Measurements from ENCODE around the gene OST4. TPM values are rescaled to one million over a fixed set of nuclear protein-coding genes. Genes with fewer than 3 reads are reported as not detected.
"Not testable (repeated sequence)": the region's sequence is repeated elsewhere in the genome, so short reads cannot be mapped to it uniquely, and the experiment has no call there.

OST4 gene
- total RNA-seq, 1 donor from 2014 or later: 395 TPM

DNA sequence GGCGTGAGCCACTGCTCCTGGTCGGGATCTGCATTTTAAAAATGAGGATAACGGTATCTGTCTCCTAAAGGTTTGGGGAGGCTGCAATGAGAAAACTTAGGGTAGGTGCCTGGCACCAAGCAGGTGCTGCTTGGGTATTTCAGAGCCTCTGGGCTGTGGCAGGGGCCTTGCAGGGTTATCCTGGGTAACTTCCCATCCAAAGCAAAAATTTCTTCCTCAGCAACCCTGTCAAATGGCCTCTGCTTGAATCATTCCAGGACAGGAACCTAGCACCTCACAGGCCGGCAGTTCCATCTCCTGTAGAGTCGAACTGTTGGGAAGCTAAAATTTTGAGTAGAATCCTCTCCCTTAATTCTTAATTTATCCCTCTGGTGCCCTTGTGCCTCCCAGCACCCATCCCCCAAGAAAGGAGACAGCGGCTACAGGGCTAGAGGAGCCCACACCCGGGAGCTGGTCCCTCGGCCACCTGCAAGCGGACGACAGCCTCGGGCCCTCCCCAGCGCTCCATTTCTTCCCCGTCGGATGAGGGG is 46.6 kb upstream of the OST4 start:
- peaks cover 2% of the 10 kb centered on the region for H3K9me3 ChIP-seq (ENCODE audit: insufficient read depth, low read depth, low read length)
- H3K36me3 Mint-ChIP-seq (ENCODE audit: low read depth, unreplicated experiment): peaks cover 6% of the 10 kb centered on the region
- no peak overlapping the region for H3K27ac ChIP-seq (ENCODE audit: low read depth, low read length)
- no peak overlapping the region for H3K27ac Mint-ChIP-seq (ENCODE audit: unreplicated experiment)
- FAIRE-seq: no peak
- peak overlapping the region; percentile 85 for H2AFZ ChIP-seq (ENCODE audit: low read depth, low read length)
- H3K9ac ChIP-seq (ENCODE audit: low read length): no peak overlapping the region
- TF ChIP-seq CTCF (IDR thresholded peaks at IDR 0.05; ENCODE audit: insufficient read depth, low read depth, low read length) (no peak), EZH2 (IDR thresholded peaks at IDR 0.05; ENCODE audit: insufficient read depth, low read length) (peak; percentile 15)
- peaks cover 9% of the 10 kb centered on the region for H3K9me3 Mint-ChIP-seq (ENCODE audit: unreplicated experiment)
- H3K4me3 ChIP-seq (ENCODE audit: insufficient read depth, low read depth, low read length): peak overlapping the region; percentile 61
- no peaks in the 10 kb centered on the region for H3K79me2 ChIP-seq (ENCODE audit: insufficient read depth, low read length)
- H3K36me3 ChIP-seq (ENCODE audit: insufficient read depth, low read length): no peaks in the 10 kb centered on the region
- H3K4me1 Mint-ChIP-seq (ENCODE audit: low read depth, unreplicated experiment): no peaks in the 10 kb centered on the region
- no peaks in the 10 kb centered on the region for H4K20me1 ChIP-seq (ENCODE audit: insufficient read depth, low read length)
- DNase-seq (ENCODE audit: low read depth): no peak
- H3K4me3 Mint-ChIP-seq (ENCODE audit: unreplicated experiment): peak overlapping the region; percentile 64
- peaks cover 10% of the 10 kb centered on the region for H3K4me1 ChIP-seq (ENCODE audit: insufficient read depth, low read length)
- peaks cover 43% of the 10 kb centered on the region for H3K27me3 ChIP-seq (ENCODE audit: insufficient read depth, low read length)
- H3K27me3 Mint-ChIP-seq (ENCODE audit: low read depth, unreplicated experiment): peaks cover 63% of the 10 kb centered on the region
- peak overlapping the region; percentile 92 for H3K4me2 ChIP-seq (ENCODE audit: low read length)

GRCh38 chr2:27115519-27115918 is 44.1 kb upstream of the OST4 start:
- H3K9me3 ChIP-seq (ENCODE audit: insufficient read depth, low read depth, low read length): peaks cover 2% of the 10 kb centered on the region
- peaks cover 4% of the 10 kb centered on the region for H3K36me3 Mint-ChIP-seq (ENCODE audit: low read depth, unreplicated experiment)
- no peaks in the 10 kb centered on the region for H3K79me2 ChIP-seq (ENCODE audit: insufficient read depth, low read length)
- H3K9ac ChIP-seq (ENCODE audit: low read length): no peak overlapping the region
- H3K4me3 Mint-ChIP-seq (ENCODE audit: unreplicated experiment): no peak overlapping the region
- no peak overlapping the region for H3K27ac ChIP-seq (ENCODE audit: low read depth, low read length)
- H3K27ac Mint-ChIP-seq (ENCODE audit: unreplicated experiment): no peak overlapping the region
- H3K27me3 Mint-ChIP-seq (ENCODE audit: low read depth, unreplicated experiment): peaks cover 51% of the 10 kb centered on the region
- DNase-seq (ENCODE audit: low read depth): no peak
- H4K20me1 ChIP-seq (ENCODE audit: insufficient read depth, low read length): no peaks in the 10 kb centered on the region
- TF ChIP-seq EZH2 (IDR thresholded peaks at IDR 0.05; ENCODE audit: insufficient read depth, low read length) (no peak), CTCF (IDR thresholded peaks at IDR 0.05; ENCODE audit: insufficient read depth, low read depth, low read length) (no peak)
- peaks cover 6% of the 10 kb centered on the region for H3K9me3 Mint-ChIP-seq (ENCODE audit: unreplicated experiment)
- H3K4me1 ChIP-seq (ENCODE audit: insufficient read depth, low read length): peaks cover 10% of the 10 kb centered on the region
- no peaks in the 10 kb centered on the region for H3K36me3 ChIP-seq (ENCODE audit: insufficient read depth, low read length)
- no peaks in the 10 kb centered on the region for H3K4me1 Mint-ChIP-seq (ENCODE audit: low read depth, unreplicated experiment)
- no peak overlapping the region for H2AFZ ChIP-seq (ENCODE audit: low read depth, low read length)
- no peak overlapping the region for H3K4me3 ChIP-seq (ENCODE audit: insufficient read depth, low read depth, low read length)
- H3K27me3 ChIP-seq (ENCODE audit: insufficient read depth, low read length): peaks cover 32% of the 10 kb centered on the region
- FAIRE-seq: no peak
- no peak overlapping the region for H3K4me2 ChIP-seq (ENCODE audit: low read length)

- not testable (repeated sequence) for H3K79me2 ChIP-seq (ENCODE audit: insufficient read depth, low read length); DNase-seq (ENCODE audit: low read depth); H3K36me3 ChIP-seq (ENCODE audit: insufficient read depth, low read length); H4K20me1 ChIP-seq (ENCODE audit: insufficient read depth, low read length); FAIRE-seq; H3K36me3 Mint-ChIP-seq (ENCODE audit: low read depth, unreplicated experiment); H3K9me3 Mint-ChIP-seq (ENCODE audit: unreplicated experiment); H2AFZ ChIP-seq (ENCODE audit: low read depth, low read length); H3K27ac ChIP-seq (ENCODE audit: low read depth, low read length); H3K4me2 ChIP-seq (ENCODE audit: low read length); H3K4me3 ChIP-seq (ENCODE audit: insufficient read depth, low read depth, low read length); H3K4me3 Mint-ChIP-seq (ENCODE audit: unreplicated experiment); H3K27me3 ChIP-seq (ENCODE audit: insufficient read depth, low read length); H3K9me3 ChIP-seq (ENCODE audit: insufficient read depth, low read depth, low read length); H3K4me1 ChIP-seq (ENCODE audit: insufficient read depth, low read length); H3K9ac ChIP-seq (ENCODE audit: low read length); H3K4me1 Mint-ChIP-seq (ENCODE audit: low read depth, unreplicated experiment); H3K27ac Mint-ChIP-seq (ENCODE audit: unreplicated experiment)
- peaks cover 28% of the 10 kb centered on the region for H3K27me3 Mint-ChIP-seq (ENCODE audit: low read depth, unreplicated experiment)
Observed at GRCh38 chr2:27111392-27112078, 40.1 kb upstream of the OST4 start.

GRCh38 chr2:27110603-27111352 is 39.3 kb upstream of the OST4 start:
- DNase-seq (ENCODE audit: low read depth); H3K9me3 Mint-ChIP-seq (ENCODE audit: unreplicated experiment); H3K27ac Mint-ChIP-seq (ENCODE audit: unreplicated experiment); H2AFZ ChIP-seq (ENCODE audit: low read depth, low read length); H4K20me1 ChIP-seq (ENCODE audit: insufficient read depth, low read length); FAIRE-seq; H3K4me1 ChIP-seq (ENCODE audit: insufficient read depth, low read length); H3K9ac ChIP-seq (ENCODE audit: low read length); H3K79me2 ChIP-seq (ENCODE audit: insufficient read depth, low read length); H3K36me3 Mint-ChIP-seq (ENCODE audit: low read depth, unreplicated experiment); H3K4me3 ChIP-seq (ENCODE audit: insufficient read depth, low read depth, low read length); H3K27me3 ChIP-seq (ENCODE audit: insufficient read depth, low read length); H3K36me3 ChIP-seq (ENCODE audit: insufficient read depth, low read length); H3K4me3 Mint-ChIP-seq (ENCODE audit: unreplicated experiment); H3K4me2 ChIP-seq (ENCODE audit: low read length); H3K4me1 Mint-ChIP-seq (ENCODE audit: low read depth, unreplicated experiment); H3K27ac ChIP-seq (ENCODE audit: low read depth, low read length); H3K9me3 ChIP-seq (ENCODE audit: insufficient read depth, low read depth, low read length): not testable (repeated sequence)
- H3K27me3 Mint-ChIP-seq (ENCODE audit: low read depth, unreplicated experiment): peaks cover 32% of the 10 kb centered on the region

Measured in astrocyte (in vitro differentiated cells and primary cell).